ENCODE measurements around the gene TFF1. TPM values are rescaled to one million over a fixed set of nuclear protein-coding genes. Genes with fewer than 3 reads are reported as not detected.

TFF1 gene
- total RNA-seq, 2 experiments from 2014 or later = not detected

DNA sequence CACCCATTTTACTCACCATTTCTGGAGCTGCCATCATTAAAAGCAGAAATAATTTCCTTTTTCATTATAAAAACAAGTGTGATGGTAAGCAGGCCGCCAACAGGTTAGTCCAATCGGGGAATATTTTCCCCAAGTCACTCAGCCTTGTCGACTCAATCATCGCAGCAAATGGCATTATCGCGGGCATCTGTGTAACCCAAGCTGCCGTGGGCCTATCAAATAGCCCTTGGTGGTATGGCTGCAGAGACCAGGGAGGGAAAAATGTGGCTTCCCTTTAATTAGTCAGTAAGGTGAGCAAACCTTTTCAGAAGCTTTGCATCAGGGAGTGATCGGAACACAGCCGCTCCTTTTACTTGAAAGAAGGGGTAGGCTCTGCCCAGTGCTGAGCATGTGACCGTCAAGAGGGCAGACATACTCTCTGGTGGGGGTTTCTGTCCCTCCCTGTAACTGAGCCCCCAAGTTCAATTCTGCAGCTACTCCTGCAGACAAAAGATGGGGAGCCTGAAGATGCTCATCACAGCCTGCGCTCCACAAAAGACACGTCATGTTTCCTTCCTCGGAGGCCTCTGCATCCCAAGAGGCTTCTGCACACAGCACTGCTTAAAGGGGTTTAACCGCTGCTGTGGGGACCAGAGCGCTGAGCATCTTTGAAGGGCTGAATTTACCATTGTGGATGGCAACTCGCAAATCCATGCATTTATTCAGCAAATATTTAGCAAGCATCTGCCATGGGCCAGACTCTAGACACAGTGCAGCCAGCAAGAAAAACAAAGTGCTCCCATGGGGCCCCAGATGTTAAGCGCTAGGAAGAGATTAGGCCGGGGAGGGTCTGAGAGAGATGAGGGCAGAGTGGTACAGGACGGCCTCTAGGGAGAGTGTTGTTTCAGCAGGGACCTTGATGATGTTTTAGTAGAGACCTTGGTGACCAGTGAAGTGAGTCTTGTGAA lies 30.7 kb upstream of the TFF1 start:
- Histone ChIP-seq H3K4me3 (ENCODE audit: low read depth, low read length, poor library complexity, severe bottlenecking) (no peak overlapping the region), H2AFZ (ENCODE audit: low read length) (no peak overlapping the region), H4K20me1 (ENCODE audit: insufficient read depth, low read length) (no peaks in the 10 kb centered on the region), H3K27ac (ENCODE audit: low read depth, low read length, poor library complexity, severe bottlenecking) (no peak overlapping the region), H3K9me2 (ENCODE audit: insufficient read depth, low read length) (no peaks in the 10 kb centered on the region), H3K4me1 (ENCODE audit: insufficient read depth, low read length, poor library complexity, severe bottlenecking) (peaks cover 8% of the 10 kb centered on the region), H3K4me2 (ENCODE audit: low read length) (no peak overlapping the region), H3K36me3 (ENCODE audit: insufficient read depth, low read length) (no peaks in the 10 kb centered on the region), H3K79me2 (ENCODE audit: insufficient read depth, low read depth, low read length) (no peaks in the 10 kb centered on the region), H3K9me3 (ENCODE audit: low read length) (peaks cover 9% of the 10 kb centered on the region; the same call in 1 of the 2 replicates)
- ChIA-PET POLR2A (no interaction called here), CTCF (ENCODE audit: unreplicated experiment) (no interaction called here)
- intact Hi-C loops (cut with micrococcal nuclease; ENCODE audit: unreplicated experiment) = no loop called here
- BruUV-seq (replicated peaks) = no TSS peak
- TF ChIP-seq EZH2phosphoT487 (IDR thresholded peaks at IDR 0.05; ENCODE audit: borderline replicate concordance, low read depth, low read length) = no peak
- peak; percentile 25 for DNase-seq (ENCODE audit: low spot score)

DNA sequence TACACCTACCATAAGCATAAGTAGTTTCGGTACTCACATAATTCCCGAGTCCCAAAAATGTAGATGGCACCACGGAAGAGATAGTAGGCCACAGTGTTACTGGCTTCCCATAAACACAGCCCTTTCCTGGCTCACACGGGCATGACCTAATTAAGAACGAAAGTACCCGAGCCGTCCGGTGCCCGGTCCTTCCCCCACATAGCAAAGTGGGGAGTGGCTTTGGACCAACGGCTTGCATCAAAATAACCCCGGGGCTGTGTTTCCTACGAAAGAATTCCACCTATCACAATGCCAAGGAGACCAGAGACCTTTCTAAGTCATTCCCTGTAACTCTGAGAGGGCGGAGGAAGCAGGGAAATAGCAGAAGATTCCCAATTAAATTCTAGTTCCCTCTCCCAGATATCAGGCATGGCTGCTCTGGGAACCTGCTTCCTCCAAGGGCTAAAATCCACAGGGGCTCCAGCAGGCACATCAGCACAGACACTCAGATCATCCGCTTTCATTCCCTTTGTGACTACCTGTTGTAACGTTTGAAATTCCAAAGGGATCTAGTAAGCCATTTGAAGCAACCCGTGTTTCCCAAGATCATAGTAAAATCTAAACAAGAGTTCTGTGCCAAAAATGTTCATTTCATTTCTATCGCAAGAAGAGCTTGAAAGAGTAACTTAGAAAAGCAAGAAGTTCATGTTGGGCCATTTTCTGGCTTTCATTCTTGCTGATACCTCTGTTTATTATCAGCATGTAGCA lies 29.7 kb upstream of the TFF1 start, which contains the start of gene TMPRSS3:
Gene TMPRSS3 (minus strand): TSS at position 148 of the 747 bp plus-strand sequence. CDS start 635 bp downstream, outside the sequence.
- Histone ChIP-seq H3K27ac (ENCODE audit: low read depth, low read length, poor library complexity, severe bottlenecking) (no peak within 1 kb of the TSS), H2AFZ (ENCODE audit: low read length) (no peak within 1 kb of the TSS), H3K79me2 (ENCODE audit: insufficient read depth, low read depth, low read length) (no peaks in the 10 kb centered on the region), H3K4me3 (ENCODE audit: low read depth, low read length, poor library complexity, severe bottlenecking) (no peak within 1 kb of the TSS), H3K4me2 (ENCODE audit: low read length) (no peak within 1 kb of the TSS), H4K20me1 (ENCODE audit: insufficient read depth, low read length) (no peaks in the 10 kb centered on the region), H3K9me3 (ENCODE audit: low read length) (peaks cover 1% of the 10 kb centered on the region; the same call in 1 of the 2 replicates), H3K36me3 (ENCODE audit: insufficient read depth, low read length) (no peaks in the 10 kb centered on the region), H3K9me2 (ENCODE audit: insufficient read depth, low read length) (no peaks in the 10 kb centered on the region), H3K4me1 (ENCODE audit: insufficient read depth, low read length, poor library complexity, severe bottlenecking) (peaks cover 8% of the 10 kb centered on the region)
- no peak for DNase-seq (ENCODE audit: low spot score)
- TF ChIP-seq EZH2phosphoT487 (IDR thresholded peaks at IDR 0.05; ENCODE audit: borderline replicate concordance, low read depth, low read length) = no peak
- TF ChIP-seq, protein P1, sequence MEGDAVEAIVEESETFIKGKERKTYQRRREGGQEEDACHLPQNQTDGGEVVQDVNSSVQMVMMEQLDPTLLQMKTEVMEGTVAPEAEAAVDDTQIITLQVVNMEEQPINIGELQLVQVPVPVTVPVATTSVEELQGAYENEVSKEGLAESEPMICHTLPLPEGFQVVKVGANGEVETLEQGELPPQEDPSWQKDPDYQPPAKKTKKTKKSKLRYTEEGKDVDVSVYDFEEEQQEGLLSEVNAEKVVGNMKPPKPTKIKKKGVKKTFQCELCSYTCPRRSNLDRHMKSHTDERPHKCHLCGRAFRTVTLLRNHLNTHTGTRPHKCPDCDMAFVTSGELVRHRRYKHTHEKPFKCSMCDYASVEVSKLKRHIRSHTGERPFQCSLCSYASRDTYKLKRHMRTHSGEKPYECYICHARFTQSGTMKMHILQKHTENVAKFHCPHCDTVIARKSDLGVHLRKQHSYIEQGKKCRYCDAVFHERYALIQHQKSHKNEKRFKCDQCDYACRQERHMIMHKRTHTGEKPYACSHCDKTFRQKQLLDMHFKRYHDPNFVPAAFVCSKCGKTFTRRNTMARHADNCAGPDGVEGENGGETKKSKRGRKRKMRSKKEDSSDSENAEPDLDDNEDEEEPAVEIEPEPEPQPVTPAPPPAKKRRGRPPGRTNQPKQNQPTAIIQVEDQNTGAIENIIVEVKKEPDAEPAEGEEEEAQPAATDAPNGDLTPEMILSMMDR (conservative IDR thresholded peaks at IDR 0.05; ENCODE audit: low read length) = no peak
- intact Hi-C loops (cut with micrococcal nuclease; ENCODE audit: unreplicated experiment) = no loop called here
- ChIA-PET POLR2A (no interaction called here), CTCF (ENCODE audit: unreplicated experiment) (no interaction called here)
- BruUV-seq (replicated peaks) = no TSS peak

DNA sequence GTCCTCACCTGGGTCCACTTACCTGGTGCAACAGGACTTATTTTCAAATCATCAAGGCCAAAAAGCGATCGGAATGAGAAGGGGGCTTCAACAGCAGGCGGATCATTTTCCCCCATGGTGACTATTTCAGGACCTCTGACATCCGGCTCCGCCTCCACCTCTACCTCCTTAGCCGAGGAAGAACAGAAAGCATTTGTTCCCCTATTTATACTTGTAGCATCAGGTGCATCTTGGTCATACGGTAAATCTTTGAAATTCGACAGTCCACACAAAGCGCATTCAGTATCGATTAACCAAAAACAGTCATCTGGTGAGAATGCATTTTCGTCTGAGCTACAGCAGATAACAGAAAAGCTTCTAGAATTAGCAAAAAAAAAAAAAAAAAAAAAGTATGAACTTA lies 29.0 kb upstream of the TFF1 start:
- H3K9me3 ChIP-seq (ENCODE audit: low read length) = no peaks in the 10 kb centered on the region
- no TSS peak for BruUV-seq (replicated peaks)
- no peak overlapping the region for H3K4me3 ChIP-seq (ENCODE audit: low read depth, low read length, poor library complexity, severe bottlenecking)
- no peak for DNase-seq (ENCODE audit: low spot score)
- no peaks in the 10 kb centered on the region for H3K79me2 ChIP-seq (ENCODE audit: insufficient read depth, low read depth, low read length)
- POLR2A ChIA-PET = no interaction called here
- H3K4me2 ChIP-seq (ENCODE audit: low read length) = no peak overlapping the region
- CTCF ChIA-PET (ENCODE audit: unreplicated experiment) = no interaction called here
- no peaks in the 10 kb centered on the region for H3K36me3 ChIP-seq (ENCODE audit: insufficient read depth, low read length)
- no peak overlapping the region for H2AFZ ChIP-seq (ENCODE audit: low read length)
- TF ChIP-seq EZH2phosphoT487 (IDR thresholded peaks at IDR 0.05; ENCODE audit: borderline replicate concordance, low read depth, low read length) = no peak
- TF ChIP-seq, protein P1 (conservative IDR thresholded peaks at IDR 0.05; ENCODE audit: low read length) = no peak
- intact Hi-C loops (cut with micrococcal nuclease; ENCODE audit: unreplicated experiment) = no loop called here
- H3K4me1 ChIP-seq (ENCODE audit: insufficient read depth, low read length, poor library complexity, severe bottlenecking) = peaks cover 8% of the 10 kb centered on the region
- no peaks in the 10 kb centered on the region for H4K20me1 ChIP-seq (ENCODE audit: insufficient read depth, low read length)
- H3K27ac ChIP-seq (ENCODE audit: low read depth, low read length, poor library complexity, severe bottlenecking) = no peak overlapping the region
- H3K9me2 ChIP-seq (ENCODE audit: insufficient read depth, low read length) = no peaks in the 10 kb centered on the region
